Activated T-cell treated with anti-CD3 and anti-CD28 coated beads for 4 hours (primary cell): Measurements from ENCODE around the gene PPP5C.
"Not testable (repeated sequence)": the region's sequence is repeated elsewhere in the genome, so short reads cannot be mapped to it uniquely, and the experiment has no call there.

Experiments
- DNase-seq: peaks from one replicate; pipeline ENCODE4 v3.0.0-alpha.2; 2020

Gene PPP5C

DNA sequence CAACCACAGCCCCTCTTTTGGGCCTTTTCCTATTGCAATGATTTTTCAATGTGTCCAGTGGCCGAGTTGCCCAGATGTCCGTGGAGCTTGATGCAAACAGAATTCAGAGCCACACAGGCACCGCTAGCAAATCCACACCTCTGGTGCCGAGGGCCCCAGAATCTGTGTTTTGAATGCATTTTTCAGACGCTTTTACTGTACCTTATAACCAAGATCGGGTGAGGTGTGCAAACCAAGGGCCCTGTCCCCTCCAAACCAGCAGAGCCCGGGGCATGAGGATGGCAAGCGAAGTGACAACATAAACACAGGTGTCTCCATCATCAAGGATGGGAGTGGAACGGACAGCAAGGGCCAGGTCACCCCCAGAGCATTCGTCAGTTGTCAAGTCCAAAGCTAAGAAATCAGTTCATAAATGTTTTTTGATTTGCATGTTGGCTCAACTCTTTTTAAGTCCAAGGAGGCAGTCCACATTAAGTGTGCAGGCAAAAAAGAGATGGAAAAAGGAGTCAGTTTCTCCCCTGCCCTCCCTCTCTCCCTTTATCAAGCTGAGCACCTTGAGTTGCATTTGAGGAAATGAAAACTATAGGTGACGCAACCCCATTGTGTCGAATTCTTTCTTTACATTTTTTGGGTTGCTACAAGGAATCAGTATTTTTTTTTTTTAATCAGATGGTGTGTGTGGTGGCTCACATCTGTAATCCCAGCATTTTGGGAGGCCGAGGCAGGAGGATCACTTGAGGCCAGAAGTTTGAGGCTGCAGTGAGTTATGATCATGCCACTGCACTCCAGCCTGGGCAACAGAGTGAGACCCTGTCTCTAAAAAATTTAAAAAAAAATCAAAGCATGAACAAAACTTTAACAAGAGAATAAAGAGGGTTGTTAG lies 63.6 kb downstream of the PPP5C start:
- no peak for DNase-seq

DNA sequence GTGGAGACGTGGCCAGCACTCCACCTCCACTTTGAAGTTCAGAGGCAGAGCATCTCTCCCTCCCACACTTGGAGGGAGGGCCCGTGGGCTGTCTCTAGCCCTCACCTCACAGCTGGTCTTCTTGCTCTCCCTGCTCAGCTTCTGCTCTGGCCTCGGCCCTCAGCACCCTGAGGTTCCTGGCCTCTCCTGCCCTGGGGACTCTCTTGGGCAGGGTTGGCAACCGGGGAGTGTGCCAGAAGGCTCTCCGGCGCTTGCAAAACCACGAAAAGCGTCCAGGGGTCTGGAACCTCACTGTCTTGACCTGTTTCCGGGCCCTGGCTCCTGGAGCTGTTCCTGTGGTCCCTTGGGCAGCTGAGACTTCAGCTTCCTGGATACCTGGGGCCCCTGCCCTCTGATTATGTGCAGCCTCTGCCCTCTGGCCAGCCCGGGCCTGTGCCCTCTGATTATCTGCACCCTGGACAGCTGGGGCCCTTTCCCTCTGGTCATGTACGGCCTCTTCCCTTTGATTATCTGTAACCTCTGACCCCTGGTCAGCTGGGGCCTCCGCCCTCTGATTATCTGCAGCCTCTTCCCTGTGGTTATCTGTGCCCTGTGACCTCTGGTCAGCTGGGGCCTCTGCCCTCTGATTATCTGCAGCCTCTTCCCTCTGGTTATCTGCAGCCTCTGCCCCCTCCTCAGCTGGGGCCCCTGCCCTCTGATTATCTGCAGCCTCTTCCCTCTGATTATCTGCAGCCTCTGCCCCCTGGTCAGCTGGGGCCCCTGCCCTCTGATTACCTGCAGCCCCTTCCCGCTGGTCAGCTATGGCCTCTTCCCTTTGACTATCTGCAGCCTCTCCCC lies 64.4 kb downstream of the PPP5C start:
- no peak for DNase-seq

DNA sequence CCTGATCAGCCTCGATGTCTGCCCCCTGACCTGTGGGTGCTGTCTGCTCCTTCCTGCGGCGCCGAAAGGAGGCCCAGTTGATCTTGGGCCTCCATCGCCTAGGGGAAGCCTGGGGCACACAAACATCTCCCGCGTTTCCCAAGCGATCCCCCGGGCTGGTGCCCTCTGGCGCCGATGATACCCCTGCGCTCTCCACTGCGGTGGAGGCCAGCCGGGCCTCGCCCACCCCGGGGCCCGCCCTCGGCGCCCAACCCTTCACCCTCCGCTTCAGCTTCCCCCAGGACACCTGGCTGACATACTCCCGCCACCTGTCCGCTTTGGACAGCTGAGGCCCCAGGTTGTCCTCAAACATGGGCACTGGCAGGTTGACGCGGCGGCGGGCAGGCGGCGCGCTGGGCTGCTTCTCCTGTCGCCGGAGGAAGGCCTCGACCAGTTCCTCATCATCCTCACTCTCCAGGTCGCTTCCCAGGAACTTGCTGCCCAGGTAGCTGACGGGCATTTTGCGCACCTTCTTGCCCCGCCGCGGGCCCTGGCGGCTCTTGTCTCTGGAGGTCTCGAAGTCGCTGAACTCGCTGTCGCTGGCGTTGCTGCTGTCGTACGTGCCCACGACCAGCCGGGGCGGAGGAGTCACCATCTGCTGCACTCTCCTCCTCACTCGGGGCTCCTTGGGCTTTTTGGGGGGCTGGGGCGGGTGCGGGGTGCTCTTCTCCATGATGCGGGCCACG lies 65.2 kb downstream of the PPP5C start:
- DNase-seq: no peak

DNA sequence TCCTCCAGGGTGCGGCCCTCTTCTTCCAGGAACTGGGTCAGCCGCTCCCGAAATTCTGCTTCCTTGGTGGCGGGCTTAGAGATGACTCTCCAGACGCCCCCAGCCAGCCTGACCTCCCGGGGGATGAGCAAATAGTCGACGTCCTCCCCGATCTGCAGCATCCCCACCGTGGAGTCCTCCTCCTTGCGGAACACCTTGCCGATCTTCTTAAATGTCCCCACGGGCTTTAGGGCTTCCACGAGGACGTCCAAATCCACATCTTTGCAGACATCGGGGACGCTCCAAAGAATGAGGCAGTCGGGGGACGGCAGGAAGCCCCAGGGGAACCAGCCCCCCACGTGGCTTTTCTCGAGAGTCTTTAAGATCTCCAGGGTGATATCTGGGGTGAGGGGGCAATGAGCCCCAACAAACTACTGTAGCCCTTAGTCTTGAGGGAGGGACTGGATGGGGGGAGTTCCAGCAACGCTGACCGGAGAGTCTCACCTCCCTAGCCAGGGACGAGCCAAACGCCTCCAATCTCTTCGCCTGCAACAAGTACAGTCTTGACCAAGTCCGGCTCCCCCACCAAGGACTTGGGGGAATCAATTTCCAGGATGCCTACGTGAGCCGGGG lies 65.9 kb downstream of the PPP5C start:
- no peak for DNase-seq

DNA sequence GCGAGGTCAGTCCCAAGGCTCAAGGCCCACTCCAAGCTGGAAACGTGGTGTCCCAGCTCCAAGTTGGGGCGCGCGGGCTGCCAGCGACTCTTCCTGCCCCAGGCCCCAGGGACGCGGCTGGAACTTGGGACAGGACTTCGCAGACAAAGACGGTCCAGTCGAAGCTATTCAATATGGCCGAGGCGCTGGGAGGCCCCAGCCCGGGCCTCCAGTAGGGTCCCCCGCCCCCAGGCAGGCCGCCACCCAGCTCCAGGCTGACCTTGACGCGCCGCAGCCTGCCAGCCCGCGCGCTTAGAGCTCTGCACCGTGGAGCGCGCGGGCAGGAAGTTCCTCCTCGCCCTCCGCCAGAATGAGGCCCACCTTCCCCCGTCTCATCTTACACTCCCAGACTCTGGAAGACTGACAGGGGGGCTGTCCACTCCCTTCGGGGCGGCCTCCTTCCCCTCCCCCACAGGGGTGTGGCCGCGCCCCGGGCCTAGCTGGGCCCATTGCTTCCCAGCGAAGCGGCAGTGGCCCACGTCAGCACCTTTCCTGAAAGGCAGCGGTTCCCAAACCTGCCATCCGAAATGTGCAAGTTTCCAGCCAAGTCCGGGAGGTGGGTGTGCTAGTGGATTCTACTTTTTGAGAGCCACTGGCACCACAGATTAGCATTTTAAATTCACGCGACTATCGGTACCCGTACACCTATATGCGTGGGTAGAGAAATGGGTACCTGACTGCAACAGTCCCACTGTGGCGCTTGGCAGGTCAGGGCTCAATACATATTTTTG lies 66.6 kb downstream of the PPP5C start, which contains the start of gene CCDC8:
Gene CCDC8, minus strand, starts transcription at position 303 of the 770 bp plus-strand sequence. CDS start 754 bp downstream, outside the sequence.
- DNase-seq: no peak

DNA sequence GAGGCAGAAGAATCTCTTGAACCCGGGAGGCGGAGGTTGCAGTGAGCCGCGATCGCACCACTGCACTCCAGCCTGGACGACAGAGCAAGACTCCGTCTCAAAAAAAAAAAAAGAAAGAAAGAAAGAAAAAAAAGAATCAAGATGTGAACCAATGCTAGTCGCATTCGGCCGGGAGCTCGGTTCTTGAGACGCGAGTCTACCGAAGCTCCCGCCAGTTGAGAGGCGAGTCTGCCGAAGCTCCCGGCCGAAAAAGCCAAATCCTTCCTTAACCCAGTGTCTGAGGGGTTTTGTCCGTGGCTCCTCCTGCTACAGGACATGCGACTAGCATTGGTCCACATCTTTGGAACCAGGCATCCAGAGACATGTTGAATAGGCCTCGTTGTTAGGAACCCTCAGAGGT lies 68.0 kb downstream of the PPP5C start:
- not testable (repeated sequence) for DNase-seq

DNA sequence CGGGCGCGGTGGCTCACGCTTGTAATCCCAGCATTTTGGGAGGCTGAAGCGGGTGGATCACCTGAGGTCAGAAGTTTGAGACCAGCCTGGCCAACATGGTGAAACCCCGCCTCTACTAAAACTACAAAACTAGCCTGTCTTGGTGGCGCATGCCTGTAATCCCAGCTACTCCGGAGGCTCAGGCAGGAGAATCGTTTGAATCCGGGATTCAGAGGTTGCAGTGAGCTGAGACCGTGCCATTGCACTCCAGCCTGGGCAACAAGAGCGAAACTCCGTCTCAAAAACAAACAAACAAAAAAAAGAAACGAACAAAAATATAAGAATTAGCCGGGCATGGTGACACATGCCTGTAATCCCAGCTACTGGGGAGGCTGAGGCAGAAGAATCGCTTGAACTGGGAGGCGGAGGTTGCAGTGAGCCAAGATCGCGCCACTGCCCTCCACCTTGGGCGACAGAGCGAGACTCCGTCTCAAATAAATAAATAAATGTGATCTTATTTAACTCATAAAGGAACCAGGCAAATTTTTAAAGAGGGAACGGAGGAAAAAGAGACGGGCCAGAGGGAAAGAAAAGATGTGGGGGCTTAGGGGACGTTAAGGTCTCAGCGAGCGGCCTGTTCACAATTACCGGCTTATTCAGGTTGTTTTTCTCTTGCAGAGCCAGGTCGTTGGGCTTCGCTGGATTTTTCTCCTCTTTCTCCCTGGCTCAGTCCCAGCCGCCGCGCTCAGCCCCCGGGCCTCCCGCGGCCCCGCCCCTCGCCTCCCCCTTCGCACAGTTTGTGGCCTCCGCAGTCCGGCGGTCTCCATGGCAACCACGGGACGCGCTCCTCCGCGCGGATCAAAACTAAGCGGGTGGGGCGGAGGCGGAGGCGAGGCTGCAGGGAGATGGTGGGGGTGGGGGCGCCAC lies 69.2 kb downstream of the PPP5C start:
- not testable (repeated sequence) for DNase-seq

DNA sequence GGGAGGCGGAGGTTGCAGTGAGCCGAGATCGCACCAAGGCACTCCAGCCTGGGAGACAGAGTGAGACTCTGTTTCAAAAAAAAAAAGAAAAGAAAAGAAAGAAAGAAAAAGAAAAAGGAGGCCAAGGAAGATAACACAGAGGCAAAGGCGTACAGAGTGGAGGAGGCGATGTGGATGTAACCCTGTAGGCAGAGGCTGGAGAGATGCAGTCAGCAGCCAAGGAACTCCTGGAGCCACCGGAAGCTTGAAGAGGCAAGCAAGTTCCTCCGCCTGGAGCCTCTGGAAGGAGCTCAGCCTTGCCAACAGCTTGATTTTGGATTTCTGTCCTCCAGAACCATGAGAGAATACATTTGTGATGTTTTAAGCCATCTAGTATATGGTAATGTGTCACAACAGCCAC lies 73.2 kb downstream of the PPP5C start:
- DNase-seq: no peak

DNA sequence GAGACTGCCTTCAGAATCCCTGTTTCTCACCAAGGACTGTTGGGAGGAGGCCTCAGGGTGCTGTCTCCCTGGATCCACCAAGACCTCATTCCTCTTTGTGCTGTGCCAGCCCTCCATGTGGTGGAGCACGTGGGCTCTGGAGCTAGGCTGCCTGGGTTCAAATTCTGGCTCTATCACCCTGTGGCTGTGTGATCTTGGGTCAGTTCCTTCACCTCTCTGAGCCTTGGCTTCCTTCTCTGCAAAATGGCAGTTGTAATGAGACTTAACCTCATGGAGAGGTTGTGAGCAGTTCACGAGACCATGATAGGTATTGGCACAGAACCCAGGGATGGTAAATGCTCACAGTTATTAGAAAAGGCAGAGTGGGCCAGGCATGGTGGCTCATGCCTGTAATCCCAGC lies 75.5 kb downstream of the PPP5C start:
- no peak for DNase-seq

DNA sequence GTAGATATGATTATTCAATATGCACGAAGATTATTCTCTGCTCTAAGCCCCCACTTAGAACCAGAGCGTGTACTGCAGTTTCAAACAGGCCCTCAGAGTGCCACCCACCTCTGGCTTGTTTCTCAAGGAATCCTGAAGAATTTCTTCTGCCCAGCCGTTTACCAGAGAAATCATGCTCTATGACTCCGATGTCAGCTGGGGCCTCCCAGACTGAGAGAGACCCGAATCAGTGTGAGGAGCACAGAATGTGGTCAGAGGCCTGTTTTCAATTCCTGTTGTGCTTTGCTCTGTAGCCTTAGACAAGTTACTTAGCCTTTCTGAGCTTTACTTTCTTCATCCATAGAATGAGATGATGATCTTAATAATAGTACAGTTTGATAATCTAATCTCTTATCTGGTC lies 76.3 kb downstream of the PPP5C start:
- DNase-seq: no peak

DNA sequence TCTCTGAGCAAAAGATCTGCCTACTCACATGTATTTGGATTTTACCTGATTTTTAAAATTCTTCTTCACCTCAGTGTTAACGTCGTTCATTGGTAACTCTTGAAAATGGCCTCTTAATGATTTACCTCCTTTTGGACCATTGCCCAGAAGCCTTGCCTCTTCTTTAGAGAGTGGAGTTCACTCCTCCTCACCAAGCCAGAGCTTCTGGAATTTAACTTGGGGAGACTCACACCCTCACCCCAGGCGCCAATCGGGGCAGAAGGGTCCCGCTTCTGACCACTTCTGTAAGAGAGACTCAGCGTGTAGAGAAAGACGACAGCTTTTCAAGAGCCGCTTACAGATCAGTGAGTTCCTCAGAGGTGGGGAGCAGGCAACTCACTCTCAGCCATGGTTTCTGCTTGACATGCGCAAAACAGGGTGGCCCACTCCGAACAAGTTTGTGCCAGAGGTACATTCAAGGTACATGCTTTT lies 79.2 kb downstream of the PPP5C start:
- no peak for DNase-seq

DNA sequence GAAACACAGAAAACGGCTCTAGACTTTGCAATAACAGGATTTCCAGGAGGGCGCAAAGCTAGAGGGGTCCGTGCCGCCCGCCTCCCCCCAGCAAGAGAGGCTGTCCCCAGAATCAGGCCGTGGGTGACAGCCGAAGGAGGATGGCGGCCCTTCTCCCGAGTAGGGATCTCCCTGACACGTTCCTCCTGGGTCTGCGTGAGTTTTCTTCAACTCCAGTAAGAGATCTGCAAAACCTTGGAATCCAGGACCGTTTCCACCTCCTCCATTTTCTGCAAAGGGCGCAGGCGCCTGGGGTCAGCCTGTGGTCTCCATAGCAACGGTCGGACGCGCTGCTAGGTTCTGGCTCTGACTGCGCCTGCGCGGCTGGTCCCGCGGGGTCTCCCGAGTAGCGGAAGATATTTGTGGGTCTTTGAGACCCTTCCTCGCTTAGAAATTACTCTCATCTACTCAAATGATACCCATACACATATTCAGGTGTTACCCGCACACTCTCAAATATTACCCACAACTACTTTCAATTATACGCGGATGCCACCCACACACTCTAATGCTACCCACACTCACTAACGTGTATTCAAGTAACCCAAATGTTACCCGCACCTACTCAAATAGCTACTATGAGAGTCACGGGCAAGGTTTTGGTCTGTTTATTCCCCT lies 79.7 kb downstream of the PPP5C start:
- DNase-seq: no peak

DNA sequence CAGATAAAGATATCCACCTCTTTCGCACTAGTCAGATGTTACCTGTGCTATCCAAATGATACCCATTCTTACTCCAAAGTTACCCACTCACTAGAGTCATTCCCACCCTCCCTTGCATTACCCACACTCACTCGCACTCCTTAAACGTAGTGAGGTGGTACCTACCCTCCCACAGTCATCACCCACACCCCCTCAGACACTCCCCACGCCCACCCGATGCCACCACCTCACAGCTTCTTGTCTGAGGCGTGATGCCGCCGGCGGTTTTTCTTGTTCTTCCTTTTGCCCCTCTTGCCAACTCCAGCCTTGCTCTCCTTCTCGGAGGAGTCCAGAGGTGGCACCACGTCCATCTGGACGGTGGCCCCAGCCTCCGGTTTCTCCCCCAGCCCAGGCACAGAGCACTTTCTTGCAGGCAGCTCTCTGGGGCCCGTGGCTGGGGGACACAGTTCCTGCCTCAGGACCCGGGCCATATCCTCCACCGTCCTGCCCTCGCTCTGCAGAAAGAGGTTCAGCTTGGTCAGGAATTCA lies 80.7 kb downstream of the PPP5C start:
- no peak for DNase-seq

DNA sequence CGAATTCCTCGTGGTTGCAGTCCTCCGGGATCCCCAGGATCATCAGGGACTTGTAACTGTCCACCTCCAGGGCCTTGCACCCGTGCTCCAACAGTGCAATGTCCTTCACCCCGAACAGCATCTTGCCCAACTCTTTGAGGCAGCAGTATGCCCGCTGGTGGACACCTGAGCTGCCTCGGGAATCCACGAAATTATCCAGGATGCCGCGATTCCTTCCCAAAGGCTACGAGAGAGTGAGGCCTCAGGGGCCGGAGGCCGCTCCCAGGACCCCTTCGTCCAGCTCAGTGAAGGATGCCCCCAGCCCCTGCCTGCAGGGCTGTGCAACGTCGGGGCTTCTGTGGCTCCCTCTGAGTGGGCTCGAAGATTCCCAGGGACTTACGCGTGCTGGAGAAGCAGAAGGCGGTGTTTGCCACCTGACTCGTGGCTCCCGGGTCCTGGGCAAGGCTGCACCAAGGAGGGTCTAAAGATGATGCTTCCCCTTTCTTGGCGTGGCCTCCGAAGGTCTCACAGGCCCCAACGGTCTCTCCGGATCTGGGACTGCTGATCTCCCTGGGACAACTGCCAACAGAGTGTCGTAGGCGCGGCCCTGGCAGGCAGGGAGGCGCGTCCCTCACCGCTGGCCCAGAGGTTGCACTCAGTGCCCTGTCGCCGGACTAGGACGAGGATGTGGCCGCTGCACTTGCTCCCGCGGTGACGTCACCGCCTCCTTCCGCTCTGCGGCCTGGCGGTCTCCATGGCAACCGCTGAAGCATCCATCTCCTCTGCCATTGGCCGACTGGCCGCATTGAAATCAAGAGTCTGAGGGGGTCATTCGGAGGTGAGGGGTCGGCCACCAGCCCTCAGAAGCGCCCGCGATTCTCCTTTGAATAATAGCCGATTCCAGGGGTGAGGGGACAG lies 81.6 kb downstream of the PPP5C start, which contains the start of gene PNMA8C:
Gene PNMA8C, minus strand, starts transcription at position 698 of the 897 bp plus-strand sequence. Its CDS starts 577 bp downstream, at position 121.
- no peak for DNase-seq

DNA sequence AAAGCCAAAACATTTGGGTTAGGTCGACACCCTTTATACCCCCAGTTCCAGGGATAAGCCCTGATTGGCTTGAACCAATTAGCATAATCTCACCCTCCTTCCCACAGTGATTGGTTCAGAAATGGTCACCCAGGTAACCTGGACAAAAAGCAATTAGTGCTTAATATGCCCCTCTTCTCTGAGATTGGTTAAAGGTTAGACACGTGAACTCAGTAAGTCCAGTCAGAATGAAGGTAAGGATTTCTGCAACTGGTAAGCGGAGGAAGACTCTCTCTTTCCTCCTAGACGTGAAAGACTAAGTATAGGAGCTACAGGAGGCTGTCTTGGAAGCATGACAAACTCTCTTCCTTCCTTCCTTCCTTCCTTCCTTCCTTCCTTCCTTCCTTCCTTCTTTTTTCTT lies 83.1 kb downstream of the PPP5C start:
- no peak for DNase-seq

DNA sequence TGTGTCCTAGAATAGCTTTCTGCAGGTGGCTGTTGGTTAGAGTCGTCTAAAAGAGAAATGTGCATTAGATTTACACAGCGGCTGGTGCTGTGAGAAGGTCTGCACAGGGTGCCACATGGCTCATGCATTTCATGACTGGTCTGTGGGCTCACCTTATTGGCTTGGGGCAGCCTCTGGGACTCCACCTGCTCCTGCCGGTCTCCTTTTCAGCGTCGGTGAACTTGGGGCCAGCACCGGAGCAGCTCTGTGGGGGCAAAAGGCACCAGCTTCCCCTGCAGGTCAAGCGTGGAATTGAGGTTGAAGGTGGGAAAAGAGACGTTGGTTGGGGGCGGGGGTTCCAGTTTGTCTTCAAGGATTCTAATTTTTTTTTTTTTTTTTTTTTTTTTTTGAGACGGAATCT lies 84.9 kb downstream of the PPP5C start:
- DNase-seq: no peak

DNA sequence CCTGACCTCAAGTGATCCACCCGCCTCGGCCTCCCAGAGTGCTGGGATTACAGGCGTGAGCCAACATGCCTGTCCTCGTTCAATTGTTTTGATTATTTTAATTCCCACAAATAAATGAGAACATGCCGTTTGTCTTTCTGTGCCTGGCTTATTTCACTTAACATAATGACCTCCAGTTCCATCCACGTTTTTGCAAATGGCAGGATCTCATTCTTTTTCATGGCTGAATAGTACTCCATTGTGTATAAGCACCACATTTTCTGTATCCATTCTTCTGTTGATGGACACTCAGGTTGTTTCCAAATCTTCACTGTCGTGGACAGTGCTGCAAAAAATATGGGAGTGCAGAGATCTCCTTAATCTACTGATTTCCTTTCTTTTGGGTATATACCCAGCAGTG lies 86.6 kb downstream of the PPP5C start:
- DNase-seq: not testable (repeated sequence)

DNA sequence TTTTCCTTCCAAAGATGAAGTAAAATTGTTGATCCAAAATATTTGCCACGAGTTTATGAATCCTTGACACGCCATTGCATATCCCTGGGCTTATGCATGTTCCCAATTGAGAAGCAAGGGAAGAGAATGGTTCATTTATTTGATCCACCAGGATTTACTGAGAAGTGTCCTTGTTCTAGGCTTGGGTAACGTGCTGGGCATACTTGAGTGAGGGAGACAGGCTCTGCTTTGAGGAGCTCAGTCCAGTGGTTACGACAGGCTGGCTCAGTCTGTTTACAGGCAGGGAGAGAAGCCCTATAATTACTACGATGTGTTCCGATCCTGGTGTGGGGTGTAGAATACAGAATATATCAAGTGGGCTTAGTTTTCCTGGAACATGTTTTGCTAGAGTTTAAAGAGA lies 88.1 kb downstream of the PPP5C start:
- no peak for DNase-seq

DNA sequence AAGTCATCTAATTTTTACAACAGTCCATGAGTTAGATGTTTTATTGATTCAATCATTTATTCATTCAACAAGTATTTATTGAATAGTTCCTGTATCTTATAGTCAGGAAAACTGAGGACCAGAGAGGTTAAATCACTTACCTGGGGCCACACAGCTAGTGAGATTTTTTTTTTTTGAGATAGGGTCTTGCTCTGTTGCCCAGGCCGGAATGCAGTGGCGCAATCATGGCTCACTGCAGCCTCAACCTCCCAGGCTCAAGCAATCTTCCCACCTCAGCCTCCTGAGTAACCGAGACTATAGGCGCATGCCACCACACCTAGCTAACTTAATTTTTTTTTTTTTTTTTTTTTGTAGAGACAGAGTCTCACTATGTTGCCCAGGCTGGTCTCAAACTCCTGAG lies 88.8 kb downstream of the PPP5C start:
- DNase-seq: not testable (repeated sequence)
